ENCODE measurements around the gene AGXT2.

DNA sequence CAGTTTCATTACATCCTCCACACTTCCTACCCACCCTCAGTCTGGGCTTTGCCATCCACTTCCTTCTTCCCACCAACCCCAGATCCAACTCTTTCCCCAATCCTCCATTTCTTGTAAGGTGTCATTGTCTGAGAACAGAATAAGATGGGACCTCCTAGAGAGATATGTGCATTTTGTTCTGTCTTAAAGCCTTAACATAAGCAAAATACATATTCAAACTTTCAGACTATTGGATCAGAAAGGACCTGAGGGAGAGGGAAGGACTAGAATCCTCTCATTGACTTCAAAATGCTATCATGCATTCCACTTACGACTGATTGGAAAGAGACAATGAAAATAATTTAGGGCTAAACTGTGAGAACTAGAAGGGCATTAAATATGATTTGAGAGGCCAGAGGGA, 43.0 kb downstream of the AGXT2 start:
- TF ChIP-seq CTCF (IDR thresholded peaks at IDR 0.05) (no peak), EZH2 (IDR thresholded peaks at IDR 0.05) (no peak), EZH2phosphoT487 (IDR thresholded peaks at IDR 0.05) (no peak)
